Adipose tissue (tissue), 3 donors: ENCODE results near the gene CCAR1. TPM values are rescaled to one million over a fixed set of nuclear protein-coding genes. Genes with fewer than 3 reads are reported as not detected.
A peak's percentile ranks its signal among the peaks of the same experiment; 100 is the strongest.
"Not testable (repeated sequence)": the region's sequence is repeated elsewhere in the genome, so short reads cannot be mapped to it uniquely, and the experiment has no call there.

Experiments
- H3K27ac ChIP-seq: one replicate; pipeline ENCODE4 v1.5.1; 2013; ENCODE audit warnings: low read depth, low read length
- WGBS, 3 donors: extraction: QIAGEN DNeasy Blood & Tissue Kit; methylation state at CpG; one replicate each; pipeline ENCODE4 v1.1.7; 2013; 5-methylcytosine and 5-hydroxymethylcytosine counted together
- polyA plus RNA-seq, 3 donors: library from polyadenylated mRNA; stranded (reverse); fragments of 200-250 nt; gene quantifications; one replicate each; pipeline ENCODE4 v1.2.3, GENCODE V29; 2013
- donor health status: healthy with polysubstance abuse.
- donor health status: Bipolar disorder and iron deficiency.
- donor health status: healthy.

CCAR1 gene, protein sequence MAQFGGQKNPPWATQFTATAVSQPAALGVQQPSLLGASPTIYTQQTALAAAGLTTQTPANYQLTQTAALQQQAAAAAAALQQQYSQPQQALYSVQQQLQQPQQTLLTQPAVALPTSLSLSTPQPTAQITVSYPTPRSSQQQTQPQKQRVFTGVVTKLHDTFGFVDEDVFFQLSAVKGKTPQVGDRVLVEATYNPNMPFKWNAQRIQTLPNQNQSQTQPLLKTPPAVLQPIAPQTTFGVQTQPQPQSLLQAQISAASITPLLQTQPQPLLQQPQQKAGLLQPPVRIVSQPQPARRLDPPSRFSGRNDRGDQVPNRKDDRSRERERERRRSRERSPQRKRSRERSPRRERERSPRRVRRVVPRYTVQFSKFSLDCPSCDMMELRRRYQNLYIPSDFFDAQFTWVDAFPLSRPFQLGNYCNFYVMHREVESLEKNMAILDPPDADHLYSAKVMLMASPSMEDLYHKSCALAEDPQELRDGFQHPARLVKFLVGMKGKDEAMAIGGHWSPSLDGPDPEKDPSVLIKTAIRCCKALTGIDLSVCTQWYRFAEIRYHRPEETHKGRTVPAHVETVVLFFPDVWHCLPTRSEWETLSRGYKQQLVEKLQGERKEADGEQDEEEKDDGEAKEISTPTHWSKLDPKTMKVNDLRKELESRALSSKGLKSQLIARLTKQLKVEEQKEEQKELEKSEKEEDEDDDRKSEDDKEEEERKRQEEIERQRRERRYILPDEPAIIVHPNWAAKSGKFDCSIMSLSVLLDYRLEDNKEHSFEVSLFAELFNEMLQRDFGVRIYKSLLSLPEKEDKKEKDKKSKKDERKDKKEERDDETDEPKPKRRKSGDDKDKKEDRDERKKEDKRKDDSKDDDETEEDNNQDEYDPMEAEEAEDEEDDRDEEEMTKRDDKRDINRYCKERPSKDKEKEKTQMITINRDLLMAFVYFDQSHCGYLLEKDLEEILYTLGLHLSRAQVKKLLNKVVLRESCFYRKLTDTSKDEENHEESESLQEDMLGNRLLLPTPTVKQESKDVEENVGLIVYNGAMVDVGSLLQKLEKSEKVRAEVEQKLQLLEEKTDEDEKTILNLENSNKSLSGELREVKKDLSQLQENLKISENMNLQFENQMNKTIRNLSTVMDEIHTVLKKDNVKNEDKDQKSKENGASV
- polyA plus RNA-seq, result 10 to 100 TPM; 10.8 to 34.9 (median 19.1) TPM

DNA sequence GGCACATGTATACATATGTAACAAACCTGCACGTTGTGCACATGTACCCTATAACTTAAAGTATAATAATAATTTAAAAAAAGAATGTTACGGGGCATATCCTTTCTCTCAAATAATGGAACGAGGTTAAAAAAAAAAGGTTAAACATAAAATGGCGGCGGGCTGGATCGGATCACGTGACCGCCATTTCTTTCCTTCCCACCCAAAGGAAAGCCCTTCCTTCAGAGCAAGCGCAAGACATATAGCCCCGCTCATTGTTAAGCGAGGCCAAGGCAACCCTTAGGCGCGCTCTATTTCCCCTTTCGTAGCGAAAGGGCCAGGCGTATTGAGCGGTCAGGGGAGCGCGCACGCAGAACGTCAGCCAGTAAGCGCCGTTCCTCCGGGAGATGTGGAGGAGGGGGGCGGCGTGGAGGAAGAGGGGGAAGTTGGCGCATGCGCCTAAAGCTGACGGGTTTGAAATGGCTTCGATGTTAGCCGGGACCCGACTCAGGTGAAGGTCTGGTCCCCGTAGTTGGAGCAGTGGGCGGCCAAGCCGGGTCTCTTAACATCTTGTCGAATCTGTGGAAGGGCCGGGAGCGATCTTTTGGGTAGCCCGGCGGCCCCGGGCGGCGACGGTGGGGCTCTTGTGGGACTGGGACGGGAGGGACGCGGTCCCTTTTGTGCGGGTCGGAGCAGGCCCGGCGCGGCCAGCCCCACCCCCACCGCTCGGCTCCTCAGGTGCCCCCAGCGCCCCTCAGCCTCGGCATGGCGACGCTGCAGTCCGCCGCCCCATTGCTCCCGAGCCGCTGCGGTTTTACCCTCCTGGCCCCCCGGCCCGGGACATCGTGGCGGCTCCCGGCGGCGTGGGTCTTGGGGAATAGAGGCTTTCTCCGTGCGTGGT is at the start of gene CCAR1:
CCAR1 (plus strand) TSS at position 447 of the 880 bp plus-strand sequence. CDS start 1,266 bp downstream, outside the sequence.
- peak within 1 kb of the TSS; percentile 29 for H3K27ac ChIP-seq
- WGBS, 3 donors, result 0% methylated on average over 61 to 72 of the region's 72 CpGs

DNA sequence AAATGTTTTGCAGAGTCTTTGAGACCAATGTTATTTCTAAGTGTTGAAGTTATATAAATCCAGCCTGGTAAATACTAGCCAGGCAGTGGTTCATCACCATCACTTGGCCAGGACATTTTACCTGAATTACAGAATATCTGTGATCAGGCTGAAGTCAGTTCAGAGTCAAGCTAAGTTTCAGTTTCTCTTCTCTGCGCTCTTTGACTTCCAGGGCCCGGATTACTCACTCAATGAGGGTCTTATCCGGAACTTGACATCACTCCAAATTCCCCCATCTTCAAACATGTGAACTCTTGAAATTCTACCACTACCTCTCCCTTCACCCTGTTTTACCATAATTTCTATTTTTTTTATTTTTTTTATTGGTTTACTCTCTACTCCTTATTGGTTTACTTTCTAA is 36.6 kb upstream of the CCAR1 start:
- no peak overlapping the region for H3K27ac ChIP-seq
- WGBS, 3 donors, result 91 to 98% (median 94%) methylated on average over 3 of the region's 3 CpGs

DNA sequence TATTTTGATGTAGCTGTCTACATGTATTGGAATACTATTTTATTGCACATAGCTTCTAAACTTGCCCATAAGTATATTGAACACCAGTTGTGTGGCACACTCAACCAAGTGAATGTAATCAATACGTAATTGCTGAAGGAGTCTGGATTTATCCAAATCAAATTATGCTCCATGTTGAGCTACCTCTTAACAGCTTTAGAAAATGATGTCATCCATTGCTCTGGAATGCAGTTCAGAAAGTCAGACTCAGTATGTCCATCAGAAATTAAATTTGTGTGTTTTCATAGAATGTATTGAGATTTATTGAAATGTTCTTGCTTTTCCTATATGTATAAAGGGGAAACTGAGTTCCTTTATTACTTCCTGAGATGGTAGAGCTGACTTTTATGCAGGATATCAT is 25.0 kb upstream of the CCAR1 start:
- WGBS, 3 donors, result 93 to 97% (median 93%) methylated on average over 1 of the region's 1 CpG
- H3K27ac ChIP-seq, result no peak overlapping the region

DNA sequence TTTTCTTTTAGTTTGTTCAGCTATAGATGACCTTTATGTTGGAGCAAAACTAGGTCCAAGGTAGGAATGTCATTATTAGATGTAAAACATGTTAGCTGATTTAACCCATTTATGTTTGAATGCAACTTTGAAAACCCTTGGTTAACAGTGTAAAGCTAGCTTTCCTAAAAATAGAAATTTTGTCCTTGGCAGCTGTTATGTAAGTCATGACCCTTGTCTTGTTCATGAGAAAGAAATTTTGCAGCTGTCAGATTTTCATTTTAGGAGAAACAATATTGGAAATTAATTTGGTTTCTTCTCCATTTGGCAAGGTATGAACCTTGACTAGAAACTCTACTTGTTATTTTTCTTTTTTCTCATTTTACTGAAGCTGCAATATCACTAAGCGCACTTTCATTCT is 23.9 kb upstream of the CCAR1 start:
- H3K27ac ChIP-seq, result no peak overlapping the region
- WGBS, 3 donors, result 95 to 100% (median 98%) methylated on average over 1 of the region's 1 CpG

DNA sequence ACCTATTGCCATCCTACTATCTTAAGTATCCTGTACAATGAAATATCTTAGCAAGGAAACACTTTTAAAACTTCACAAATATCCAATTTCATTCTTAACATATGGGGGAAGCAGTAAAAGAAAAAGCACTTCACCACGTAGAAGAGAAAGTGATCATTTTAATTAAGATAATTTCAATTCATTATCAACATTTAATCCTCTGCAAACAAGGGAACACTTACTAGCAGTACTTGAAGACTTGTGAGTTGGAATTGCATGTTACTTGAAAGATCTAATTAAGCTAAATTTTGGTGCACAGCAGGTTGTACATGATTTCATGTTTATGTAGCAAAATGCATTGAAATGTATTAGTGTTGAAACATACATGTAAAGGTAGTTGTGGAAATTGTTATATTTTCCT is 20.8 kb upstream of the CCAR1 start:
- H3K27ac ChIP-seq, result no peak overlapping the region
- WGBS, 3 donors, result 76 to 83% (median 80%) methylated on average over 1 of the region's 1 CpG

DNA sequence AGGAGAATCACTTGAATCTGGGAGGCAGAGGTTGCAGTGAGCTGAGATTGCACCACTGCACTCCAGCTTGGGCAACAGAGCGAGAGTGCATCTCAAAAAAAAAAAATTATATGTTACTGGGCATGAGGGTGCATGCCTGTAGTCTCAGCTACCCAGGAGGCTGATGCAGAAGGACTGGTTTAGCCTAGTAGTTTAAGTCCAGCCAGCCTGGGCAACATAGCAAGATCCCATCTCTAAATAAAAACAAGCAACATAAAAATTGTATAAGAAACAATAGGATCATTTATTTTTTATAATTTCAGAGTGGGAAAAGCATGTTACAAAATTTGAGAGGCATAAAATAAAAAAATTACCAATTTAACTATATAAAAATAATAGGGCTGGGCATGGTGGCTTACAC is 15.5 kb upstream of the CCAR1 start:
- H3K27ac ChIP-seq, result no peak overlapping the region
- 77 to 95% (median 79%) methylated on average over 1 of the region's 1 CpG for WGBS, 3 donors

DNA sequence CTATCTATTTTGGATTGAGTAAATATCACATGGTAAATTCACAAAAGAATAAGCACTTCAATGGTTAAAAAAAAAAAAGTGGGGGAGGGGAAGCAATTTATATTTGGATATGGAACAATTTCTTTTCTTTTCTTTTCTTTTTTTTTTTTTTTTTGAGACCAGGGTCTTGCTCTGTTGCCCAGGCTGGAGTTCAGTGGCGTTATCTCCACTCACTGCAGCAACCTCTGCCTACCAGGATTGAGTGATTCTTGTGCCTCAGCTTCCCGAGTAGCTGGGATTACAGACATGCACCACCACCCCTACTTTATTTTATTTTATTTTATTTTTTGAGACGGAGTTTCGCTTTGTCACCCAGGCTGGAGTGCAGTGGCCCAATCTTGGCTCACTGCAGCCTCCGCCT is 12.1 kb upstream of the CCAR1 start:
- not testable (repeated sequence) for H3K27ac ChIP-seq
- WGBS, 3 donors, result 91 to 98% (median 93%) methylated on average over 5 of the region's 5 CpGs

DNA sequence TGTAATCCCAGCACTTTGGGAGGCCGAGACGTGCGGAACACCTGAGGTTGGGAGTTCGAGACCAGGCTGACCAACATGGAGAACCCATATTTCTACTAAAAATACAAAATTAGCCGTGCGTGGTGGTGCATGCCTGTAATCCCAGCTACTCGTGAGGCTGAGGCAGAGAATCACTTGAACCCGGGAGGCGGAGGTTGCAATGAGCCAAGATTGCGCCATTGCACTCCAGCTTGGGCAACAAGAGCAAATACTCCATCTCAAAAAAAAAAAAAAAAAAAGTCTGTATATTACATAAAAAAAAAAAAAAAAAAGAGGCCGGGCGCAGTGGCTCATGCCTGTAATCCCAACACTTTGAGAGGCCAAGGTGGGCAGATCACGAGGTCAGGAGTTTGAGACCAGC is 8.0 kb upstream of the CCAR1 start:
- WGBS, 3 donors, result 89 to 99% (median 92%) methylated on average over 11 to 13 of the region's 13 CpGs
- H3K27ac ChIP-seq, result not testable (repeated sequence)

DNA sequence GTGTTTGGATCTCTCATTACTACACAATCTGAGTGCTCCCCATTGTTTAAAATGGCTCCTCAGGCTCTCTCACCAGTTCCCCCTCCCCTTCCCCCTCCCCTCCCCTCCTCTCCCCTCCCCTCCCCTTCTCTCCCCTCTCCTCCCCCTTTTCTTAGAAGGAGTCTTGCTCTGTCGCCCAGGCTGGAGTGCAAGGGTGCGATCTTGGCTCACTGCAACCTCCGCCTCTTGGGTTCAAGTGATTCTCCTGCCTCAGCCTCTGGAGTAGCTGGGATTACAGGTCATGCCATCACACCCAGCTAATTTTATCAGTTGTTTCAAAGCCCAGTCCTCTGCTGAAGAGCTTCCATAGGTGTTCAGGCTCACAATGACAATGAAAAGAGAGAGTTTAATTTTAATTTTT is 3.6 kb upstream of the CCAR1 start:
- 76 to 100% (median 90%) methylated on average over 1 to 3 of the region's 3 CpGs for WGBS, 3 donors
- H3K27ac ChIP-seq, result no peak overlapping the region

DNA sequence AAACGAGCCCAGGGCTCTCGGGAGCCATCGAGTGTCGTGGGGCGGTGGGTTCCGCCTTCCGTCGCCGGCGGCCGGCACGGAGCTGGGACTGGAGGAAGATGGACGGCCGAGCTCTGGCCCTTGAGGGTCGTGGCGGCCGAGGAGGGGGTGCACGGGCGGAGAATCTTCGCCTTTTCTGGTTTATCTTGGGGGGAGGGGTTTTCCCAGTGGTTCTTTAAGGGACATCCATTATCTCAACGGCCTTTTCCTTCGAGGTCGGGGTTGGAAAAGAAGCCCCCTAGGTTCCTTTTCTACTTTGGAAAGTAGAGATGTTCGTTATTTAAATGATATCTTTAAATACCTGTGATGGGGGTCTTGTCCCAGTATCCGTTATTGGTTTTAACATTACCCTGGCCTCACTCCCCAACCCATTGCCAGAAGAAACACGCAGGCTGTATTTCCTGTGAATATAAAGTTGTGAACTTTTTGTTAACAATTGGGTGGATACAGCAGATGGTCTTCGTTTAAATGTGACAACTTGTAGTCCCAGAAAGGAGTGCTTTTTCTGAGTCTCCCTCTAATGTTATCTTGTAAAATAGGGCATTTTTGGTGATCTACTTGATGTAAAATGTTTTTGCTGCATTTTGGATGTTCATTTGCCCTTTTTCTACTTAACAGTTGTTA is 765 bp downstream of the CCAR1 start:
- 0% methylated on average over 27 of the region's 27 CpGs for WGBS, 3 donors
- peak overlapping the region; percentile 29 for H3K27ac ChIP-seq

DNA sequence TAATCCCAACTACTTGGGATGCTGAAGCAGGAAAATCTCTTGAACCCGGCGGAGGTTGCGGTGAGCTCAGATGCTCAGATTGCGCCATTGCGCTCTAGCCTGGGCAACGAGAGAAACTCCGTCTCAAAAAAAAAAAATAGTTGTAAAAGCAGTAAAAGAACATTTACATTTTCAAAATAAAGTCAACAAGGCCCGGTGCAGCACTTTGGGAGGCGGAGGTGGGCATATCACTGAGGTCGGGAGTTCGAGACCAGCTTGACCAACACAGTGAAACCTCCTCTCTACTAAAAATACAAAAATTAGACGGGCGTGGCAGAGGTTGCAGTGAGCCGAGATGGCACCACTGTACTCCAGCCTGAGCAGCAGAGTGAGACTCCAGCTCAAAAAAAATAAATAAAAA is 4.0 kb downstream of the CCAR1 start:
- no peak overlapping the region for H3K27ac ChIP-seq
- WGBS, 3 donors, result 94 to 97% (median 96%) methylated on average over 14 of the region's 14 CpGs

DNA sequence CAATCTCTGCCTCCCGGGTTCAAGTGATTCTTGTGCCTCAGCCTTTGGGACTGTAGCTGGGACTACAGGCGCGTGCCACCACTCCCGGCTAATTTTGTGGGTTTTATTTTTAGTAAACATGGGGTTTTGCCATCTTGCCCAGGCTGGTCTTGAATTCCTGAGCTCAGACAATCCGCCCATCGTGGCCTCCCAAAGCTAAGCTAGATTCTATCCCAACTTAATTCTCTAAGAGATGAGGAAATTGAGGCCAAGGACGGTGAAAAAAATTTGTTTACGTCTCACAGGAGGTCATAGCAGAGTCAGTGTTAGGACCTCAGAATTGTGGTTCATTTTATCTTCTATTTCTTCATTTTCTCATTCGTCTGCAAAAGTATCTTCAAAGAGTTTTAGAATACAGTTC is 6.1 kb downstream of the CCAR1 start:
- H3K27ac ChIP-seq, result no peak overlapping the region
- WGBS, 3 donors, result 88 to 92% (median 88%) methylated on average over 9 of the region's 9 CpGs

DNA sequence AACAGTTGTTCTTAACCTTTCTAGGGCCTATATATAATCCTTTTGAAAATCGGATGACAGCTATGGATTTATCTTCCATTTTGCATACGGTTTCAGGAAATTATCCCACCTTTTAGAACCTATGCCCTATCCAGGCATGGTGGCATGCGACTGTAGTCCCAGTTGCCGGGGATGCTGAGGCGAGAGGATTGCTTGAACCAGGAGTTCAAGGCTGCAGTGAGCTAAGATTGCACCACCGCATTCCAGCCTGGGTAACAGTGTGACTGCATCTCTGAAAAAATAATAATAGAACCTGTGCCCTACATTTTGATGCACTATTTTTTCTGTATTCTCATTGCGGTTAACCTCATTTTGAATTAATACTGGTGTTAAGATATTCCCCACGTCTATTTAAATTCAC is 11.6 kb downstream of the CCAR1 start:
- 91 to 94% (median 92%) methylated on average over 8 of the region's 8 CpGs for WGBS, 3 donors

DNA sequence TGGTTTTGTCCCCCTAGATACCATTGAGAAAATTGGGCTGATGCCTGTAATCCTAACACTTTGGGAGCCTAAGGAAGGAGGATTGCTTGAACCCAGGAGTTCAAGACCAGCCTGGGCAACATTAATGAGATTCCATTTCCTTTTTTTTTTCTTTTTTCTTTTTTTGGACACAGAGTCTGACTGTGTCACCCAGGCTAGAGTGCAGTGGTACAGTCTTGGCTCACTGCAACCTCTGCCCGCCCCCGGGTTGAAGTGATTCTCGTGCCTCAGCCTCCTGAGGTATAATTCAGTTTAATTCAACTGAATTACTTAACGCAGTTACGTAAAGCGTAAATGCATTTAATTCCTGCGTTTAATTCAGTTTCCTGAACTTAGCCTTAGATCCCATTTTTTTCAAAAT is 13.3 kb downstream of the CCAR1 start:
- 91 to 94% (median 92%) methylated on average over 7 of the region's 7 CpGs for WGBS, 3 donors
- H3K27ac ChIP-seq, result no peak overlapping the region

More for the DNA sequence above, 11.6 kb downstream of the CCAR1 start:
- no peak overlapping the region for H3K27ac ChIP-seq

DNA sequence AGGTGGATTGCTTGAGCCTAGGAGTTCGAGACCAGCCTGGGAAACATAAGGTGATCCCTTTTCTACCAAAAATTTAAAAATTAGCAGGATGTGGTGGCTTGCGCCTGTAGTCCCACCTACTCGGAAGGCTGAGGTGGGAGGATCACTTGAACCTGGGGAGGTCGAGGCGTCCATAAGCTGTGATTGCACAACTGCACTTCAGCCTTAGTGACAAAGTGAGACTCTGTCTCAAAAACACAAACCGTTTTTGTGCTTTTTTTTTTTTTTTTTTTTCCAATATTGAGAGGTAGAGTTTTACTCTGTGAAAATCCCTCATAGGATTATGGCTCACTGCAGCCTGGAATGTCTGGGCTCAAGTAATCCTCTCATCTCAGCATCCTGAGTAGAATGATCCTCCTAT is 14.1 kb downstream of the CCAR1 start:
- no peak overlapping the region for H3K27ac ChIP-seq
- WGBS, 3 donors, result 78 to 85% (median 85%) methylated on average over 6 of the region's 6 CpGs

DNA sequence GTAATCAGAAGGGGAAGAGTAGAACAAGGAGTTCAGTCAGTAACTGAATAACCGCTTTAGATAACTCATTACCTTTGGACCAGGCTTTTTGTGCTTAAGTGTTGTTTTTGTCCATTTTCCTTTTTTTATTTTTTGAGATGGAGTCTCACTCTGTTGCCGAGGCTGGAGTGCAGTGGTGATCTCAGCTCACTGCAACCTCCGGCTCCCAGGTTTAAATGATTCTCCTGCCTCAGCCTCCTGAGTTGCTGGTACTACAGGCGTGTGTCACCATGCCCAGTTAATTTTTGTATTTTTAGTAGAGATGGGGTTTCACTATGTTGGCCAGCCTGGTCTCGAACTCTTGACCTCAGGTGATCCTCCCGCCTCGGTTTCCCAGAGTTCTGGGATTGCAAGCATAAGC is 14.7 kb downstream of the CCAR1 start:
- H3K27ac ChIP-seq, result not testable (repeated sequence)
- WGBS, 3 donors, result 83 to 91% (median 84%) methylated on average over 7 of the region's 7 CpGs

DNA sequence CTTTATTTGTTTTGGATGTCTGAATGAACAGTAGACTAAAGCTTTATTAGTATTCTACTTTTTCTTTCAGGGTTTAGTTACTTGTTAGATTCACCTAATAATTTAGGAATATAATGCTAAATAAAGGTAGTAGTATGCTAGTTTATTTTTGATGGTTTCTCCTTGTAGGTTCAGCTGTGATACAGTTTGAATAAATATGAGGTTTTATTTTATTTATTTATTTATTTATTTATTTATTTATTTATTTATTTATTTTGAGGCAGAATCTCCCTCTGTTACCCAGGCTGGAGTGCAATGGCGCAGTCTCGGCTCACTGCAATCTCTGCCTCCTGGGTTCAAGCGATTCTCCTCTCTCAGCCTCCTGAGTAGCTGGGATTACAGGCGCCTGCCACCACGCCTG is 19.6 kb downstream of the CCAR1 start:
- WGBS, 3 donors, result 97 to 100% (median 98%) methylated on average over 5 of the region's 5 CpGs
- H3K27ac ChIP-seq, result not testable (repeated sequence)

DNA sequence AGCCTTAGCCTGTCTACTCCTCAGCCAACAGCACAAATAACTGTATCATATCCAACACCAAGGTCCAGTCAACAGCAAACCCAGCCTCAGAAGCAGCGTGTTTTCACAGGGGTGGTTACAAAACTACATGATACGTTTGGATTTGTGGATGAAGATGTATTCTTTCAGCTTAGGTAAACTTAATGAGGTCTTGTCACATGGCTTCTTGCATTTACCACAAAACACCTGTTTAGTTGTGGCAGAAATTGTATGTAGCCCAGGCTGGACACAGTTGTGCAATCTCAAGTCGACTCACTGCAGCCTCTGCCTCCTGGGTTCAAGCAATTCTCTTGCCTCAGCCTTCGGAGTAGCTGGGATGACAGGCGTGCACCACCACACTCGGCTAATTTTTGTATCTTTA is 21.4 kb downstream of the CCAR1 start:
- H3K27ac ChIP-seq, result no peak overlapping the region
- 77 to 81% (median 78%) methylated on average over 6 of the region's 6 CpGs for WGBS, 3 donors
